ENCODE data around the gene RASSF3.
"Not testable (repeated sequence)": the region's sequence is repeated elsewhere in the genome, so short reads cannot be mapped to it uniquely, and the experiment has no call there.

The RASSF3 gene

DNA sequence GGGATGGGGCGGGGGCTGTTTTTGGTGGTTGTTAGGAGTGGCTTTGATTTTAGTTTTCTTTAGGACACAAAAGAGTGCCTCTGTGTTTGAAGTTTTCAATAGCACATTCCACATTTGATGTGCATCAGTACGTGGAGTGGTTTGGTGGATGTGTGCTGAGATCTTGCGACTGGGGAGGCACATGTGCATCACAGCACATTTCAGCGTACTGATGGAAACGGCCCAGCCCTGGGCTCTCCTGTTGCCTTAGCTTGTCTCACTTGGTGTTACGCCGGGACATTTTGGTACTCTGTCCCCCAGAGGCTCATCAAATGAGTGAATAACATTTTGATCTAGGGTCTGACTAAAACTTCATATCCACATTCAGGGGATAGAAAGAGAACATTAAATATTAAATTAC, 78.4 kb downstream of the RASSF3 start:
- no peak for DNase-seq

- DNase-seq, result not testable (repeated sequence)
Measured at GRCh38 chr12:64690236-64690635, 79.9 kb downstream of the RASSF3 start.

DNA sequence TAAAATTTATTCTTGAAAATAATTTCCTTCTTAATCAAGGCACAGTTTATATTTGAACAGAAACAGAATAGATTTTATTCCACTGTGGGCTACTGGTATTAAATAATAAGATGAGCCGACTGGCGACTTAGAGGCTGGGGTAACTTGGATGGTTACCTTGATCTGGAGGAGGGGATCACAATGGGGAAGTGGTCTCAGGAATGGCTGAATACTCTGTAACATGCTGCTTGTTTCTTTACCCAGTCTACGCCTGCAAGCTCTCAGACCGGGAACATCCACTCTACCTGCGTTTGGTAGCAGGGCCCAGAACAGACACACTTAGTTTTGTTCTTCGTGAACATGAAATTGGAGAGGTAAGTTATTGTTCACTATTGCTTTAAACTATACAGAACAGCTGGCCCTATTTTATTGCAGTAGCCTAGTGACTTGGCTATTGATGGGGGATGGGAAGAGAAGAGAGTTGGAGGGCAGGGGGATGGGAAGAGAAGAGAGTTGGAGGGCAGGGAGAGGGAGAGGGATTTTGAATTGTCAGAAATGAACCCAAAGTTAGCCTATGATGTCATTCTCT, 81.0 kb downstream of the RASSF3 start:
- DNase-seq, result no peak

DNA sequence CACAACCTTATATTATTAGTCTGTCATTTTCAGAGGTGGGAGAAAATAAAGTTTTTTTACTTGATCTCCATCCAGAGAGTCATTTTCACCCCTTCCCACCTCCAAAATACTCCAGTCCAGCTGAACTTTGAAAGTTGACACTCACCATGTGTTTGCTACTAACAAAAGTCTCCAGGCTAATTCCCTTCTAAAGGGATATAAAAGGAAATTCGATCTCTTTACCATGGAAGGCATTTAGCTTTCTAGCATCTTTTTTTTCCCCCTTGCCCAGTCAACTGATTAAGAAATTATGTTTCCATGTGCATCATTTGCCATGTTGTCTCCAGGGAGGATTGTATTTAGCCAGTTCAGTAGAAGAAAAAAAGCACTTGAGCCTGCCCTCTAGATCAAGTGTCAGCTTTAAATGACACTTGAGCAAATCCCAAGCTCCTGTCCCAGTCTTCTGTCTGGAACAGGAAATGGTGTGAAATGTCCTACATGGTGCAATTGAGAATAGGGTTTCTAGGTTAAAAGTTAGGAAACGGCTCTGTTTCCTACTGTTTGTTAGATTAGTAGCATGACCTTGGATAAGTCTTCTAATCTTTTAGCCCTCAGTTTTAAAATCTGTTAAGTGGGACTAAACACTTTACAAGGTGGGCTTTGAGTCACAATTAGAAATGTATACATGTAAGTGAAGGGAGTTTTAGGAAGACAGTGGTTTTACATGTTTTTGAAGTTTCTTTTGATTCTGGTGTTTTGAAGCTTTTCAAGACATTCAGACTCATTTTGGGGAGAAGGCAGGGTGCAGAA, 81.7 kb downstream of the RASSF3 start:
- no peak for DNase-seq

GRCh38 chr12:64694130-64695040, 84.1 kb downstream of the RASSF3 start:
- DNase-seq, result no peak

GRCh38 chr12:64695550-64695949, 85.3 kb downstream of the RASSF3 start:
- no peak for DNase-seq

DNA sequence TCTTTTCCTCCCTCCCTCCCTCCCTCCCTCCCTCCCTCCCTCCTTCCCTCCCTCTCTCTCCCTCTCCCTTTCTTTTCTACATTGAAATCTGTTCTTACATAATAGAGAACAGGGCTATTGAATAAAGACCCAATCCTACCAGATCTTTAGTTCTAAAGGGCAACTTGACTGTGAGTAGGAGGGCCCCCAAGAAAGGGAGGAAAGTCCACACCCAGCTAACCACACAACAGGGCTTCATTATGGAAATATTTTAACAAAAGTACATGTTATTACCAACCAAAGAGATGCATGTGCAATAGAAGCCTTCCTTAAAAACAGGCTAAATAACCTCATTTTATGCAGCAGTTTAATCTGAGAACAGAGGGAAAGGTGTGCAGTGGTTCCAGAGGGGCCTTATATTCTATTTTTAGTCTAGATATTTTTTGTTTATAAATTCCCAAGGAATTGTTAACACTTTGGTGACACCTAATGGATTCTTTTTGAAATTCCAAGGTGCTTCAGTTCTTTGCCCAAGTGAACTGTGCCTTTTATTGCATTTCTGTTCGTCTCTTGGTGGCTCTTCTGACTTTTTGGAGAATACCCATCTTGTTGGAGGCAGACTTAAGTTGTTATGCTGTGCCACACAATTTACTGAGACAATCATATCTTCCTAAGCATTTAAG, 85.9 kb downstream of the RASSF3 start:
- peak in 1 of 51 donors; percentile 19 for DNase-seq

GRCh38 chr12:64699504-64700115, 89.3 kb downstream of the RASSF3 start:
- no peak for DNase-seq

GRCh38 chr12:64700532-64700931, 90.2 kb downstream of the RASSF3 start:
- no peak for DNase-seq

GRCh38 chr12:64701283-64701682, 91.0 kb downstream of the RASSF3 start:
- DNase-seq, result no peak

DNA sequence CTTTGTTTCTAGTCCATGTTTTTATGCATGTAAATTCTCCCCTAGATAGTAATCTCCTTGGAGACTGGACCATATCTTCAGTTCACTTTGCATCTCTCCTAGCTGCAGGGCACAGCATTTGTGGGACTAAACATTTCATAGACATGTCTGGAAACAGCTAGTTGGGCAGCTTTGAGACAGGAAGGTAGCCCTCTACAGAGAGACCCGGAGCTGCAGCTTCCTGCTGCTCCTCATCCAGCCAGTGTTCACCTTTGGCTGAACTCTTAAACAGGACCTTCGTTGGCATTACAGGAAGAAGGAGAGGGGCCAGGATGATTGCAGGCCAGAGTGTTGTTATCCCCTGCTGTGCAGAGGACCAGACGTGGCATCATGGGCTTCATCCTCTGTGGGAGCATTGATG, 96.0 kb downstream of the RASSF3 start:
- DNase-seq, result no peak

DNA sequence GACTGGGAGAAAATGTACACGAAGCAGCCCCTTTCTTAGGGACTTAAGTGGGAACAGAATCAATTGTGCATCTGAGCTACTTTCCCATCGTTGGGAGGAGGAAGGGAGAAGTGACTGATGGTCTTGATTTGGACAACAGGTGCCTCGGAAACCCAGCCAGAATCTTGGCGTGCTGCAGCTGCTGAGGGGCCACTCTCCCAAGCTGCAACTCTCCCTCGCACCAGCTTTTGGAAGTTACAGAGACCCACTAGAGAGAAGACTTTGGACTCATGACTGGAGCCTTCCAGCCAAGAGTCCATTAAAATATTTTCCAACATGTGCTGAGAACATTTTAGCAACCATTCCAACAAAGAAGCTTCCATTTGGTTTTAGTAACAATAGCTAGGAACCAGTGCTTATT, 96.6 kb downstream of the RASSF3 start:
- DNase-seq, result no peak

GRCh38 chr12:64707362-64707761, 97.1 kb downstream of the RASSF3 start:
- no peak for DNase-seq

- no peak for DNase-seq
Measured at GRCh38 chr12:64707926-64708325, 97.6 kb downstream of the RASSF3 start.

DNA sequence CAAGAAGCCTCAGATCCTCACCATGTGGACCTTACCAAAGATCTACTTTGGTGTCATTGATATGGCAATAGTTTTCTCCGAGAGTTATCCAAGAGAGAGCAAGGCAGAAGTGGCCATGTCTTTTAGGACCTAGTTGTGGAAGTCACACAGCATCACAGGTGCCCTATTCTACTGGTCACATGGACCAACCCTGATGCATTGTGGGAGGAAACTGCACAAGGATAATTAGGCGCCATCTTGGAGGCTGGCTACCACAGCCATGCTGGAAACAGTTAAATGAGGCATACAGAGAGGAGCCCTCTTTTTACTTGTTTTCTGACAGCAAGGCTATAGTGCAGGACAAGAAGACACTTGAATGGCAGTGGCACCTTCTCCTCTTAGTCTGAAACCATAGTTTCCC, 99.1 kb downstream of the RASSF3 start:
- DNase-seq, result no peak

GRCh38 chr12:64713376-64713775, 103.1 kb downstream of the RASSF3 start:
- DNase-seq, result no peak

DNA sequence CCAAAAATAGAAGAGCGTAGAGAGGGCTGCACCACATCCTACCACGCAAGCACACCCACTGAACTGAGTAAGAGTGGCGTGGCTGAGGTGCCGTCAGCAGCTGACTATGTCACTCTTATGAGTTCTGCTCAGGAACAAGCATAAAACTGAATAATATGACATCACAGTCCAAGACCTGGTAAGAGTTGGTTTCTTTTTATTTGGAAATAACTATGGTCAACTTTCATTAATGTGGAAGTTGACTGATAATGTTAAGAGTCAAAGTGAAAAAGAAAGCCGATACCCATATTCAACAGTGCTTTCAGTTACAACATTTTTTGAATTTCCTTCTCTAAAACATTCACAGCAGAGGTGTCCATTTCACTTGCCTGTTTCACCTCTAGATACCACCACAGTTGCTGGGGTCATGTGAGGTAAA, 104.3 kb downstream of the RASSF3 start:
- no peak for DNase-seq

DNA sequence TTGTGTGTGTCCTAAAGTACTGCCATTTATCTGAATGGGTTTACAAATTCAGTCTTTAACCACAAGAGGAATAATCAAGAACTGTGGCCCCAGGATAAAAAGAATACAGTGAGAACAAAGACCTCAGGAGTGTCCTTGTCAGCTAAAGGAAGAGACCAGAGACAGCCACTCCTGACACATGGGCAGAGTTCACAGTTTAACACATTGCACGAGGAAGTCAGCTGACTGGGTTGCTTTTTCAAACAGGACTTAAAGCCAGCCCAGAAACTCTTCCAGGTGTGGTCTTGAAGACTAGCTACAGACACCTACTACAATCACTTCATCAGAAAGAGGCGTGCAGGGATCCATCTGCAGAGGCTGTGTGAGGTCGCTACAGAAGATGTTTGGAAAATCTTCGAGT, 106.1 kb downstream of the RASSF3 start:
- no peak for DNase-seq

- no peak for DNase-seq
Measured at GRCh38 chr12:64716839-64717455, 106.7 kb downstream of the RASSF3 start.

DNA sequence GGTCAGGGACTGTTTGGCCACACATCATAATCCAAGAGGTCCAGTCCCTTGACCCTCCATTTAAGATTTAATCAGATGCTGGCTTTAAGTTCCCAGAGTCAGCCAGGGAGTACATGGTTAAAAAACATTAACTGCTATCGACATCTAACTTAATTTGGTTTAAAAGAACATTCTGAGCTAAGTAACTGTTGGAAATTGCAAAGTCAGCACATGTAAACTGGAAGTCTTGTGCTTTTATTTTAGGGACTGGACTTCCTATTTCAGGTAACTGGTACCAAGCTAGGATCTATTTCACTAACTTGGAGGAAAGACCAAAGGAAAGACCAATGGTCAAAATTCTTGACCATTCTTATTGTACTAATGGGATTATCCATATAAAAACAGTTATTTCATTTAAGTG, 108.4 kb downstream of the RASSF3 start:
- no peak for DNase-seq

DNA sequence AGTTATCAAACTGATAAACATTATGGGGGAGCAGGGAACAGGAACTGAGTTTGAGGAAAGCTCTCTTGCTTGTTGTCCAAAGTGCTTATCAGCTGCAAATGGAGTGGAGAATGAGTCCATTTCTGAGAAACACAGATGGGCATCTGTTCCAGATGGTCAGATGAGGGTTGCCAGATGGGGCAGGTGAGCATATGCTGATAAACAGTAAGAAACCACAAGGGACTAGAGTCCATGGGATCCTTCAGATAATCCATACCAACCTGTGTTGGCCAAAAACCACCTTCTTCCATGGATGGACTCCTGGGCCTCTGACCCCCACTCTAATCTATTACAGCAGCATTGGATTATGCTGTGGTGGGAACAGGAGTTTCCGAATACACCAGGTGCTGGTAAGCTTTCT, 110.6 kb downstream of the RASSF3 start:
- DNase-seq, result no peak

All from hypothalamus (tissue), 51 donors.